IMR-90 (cell line): Measurements from ENCODE around the gene RTEL1. TPM values are rescaled to one million over a fixed set of nuclear protein-coding genes. Genes with fewer than 3 reads are reported as not detected.
A peak's percentile ranks its signal among the peaks of the same experiment; 100 is the strongest.

ENCODE experiments used
- ATAC-seq: fragments of 200-7000 bp; cut with Tn5 transposase; 2 replicates; pipeline ENCODE4 v1.9.1; 2020; ENCODE audit warnings: low read depth, mild to moderate bottlenecking, moderate library complexity
- BruUV-seq: library from RNA; stranded (reverse); fragments of 400-500 nt; replicated peaks from 2 replicates; lab custom pipeline; 2021; lab: Mats Ljungman, UMichigan
- CTCF ChIA-PET: fragments of 300-600 bp; formaldehyde crosslinking; extraction: SDS; loops from one replicate; lab custom pipeline; 2021; ENCODE audit warnings: antibody characterized with exemption; lab: Yijun Ruan, JAX
- POLR2A ChIA-PET: fragments of 300-600 bp; sonication (Branson Sonifier 250); formaldehyde crosslinking; loops from one replicate; lab custom pipeline; 2022; ENCODE audit warnings: antibody characterized with exemption; ENCODE audit not compliant: unreplicated experiment; lab: Charles Lee
- DNase-seq: peaks from one replicate; pipeline ENCODE4 v3.0.0; 2013
- H2AFZ ChIP-seq: replicated peaks from 2 replicates; pipeline ENCODE3; 2013; ENCODE audit warnings: low read length, mild to moderate bottlenecking; ENCODE audit not compliant: poor library complexity
- H2AK5ac ChIP-seq: 2 replicates; pipeline ENCODE4 v1.6.1; 2013; ENCODE audit warnings: low read depth, low read length, inconsistent platforms
- H2AK9ac ChIP-seq: replicated peaks from 2 replicates; pipeline ENCODE3; 2013; ENCODE audit warnings: mild to moderate bottlenecking, low read depth, low read length, moderate library complexity; ENCODE audit not compliant: poor library complexity
- H2BK120ac ChIP-seq: 2 replicates; pipeline ENCODE4 v1.6.1; 2013; ENCODE audit warnings: low read depth, low read length, inconsistent platforms
- H2BK15ac ChIP-seq: 3 replicates; pipeline ENCODE4 v1.6.1; 2013; ENCODE audit warnings: low read depth, low read length, inconsistent platforms
- H2BK20ac ChIP-seq: 2 replicates; pipeline ENCODE4 v1.6.1; 2013; ENCODE audit warnings: low read depth, mild to moderate bottlenecking, inconsistent platforms, low read length, moderate library complexity
- H2BK5ac ChIP-seq: 2 replicates; pipeline ENCODE4 v1.6.1; 2013; ENCODE audit warnings: mild to moderate bottlenecking, low read depth, low read length, inconsistent platforms; ENCODE audit not compliant: poor library complexity, severe bottlenecking
- H3K14ac ChIP-seq: replicated peaks from 2 replicates; pipeline ENCODE4 v1.6.1; 2013; ENCODE audit warnings: low read depth, low read length, inconsistent platforms
- H3K18ac ChIP-seq: 2 replicates; pipeline ENCODE4 v1.6.1; 2013; ENCODE audit warnings: low read depth, low read length, control low read depth
- H3K23ac ChIP-seq: 2 replicates; pipeline ENCODE4 v1.6.1; 2013; ENCODE audit warnings: low read depth, low read length, inconsistent platforms
- H3K27ac ChIP-seq: 2 replicates; pipeline ENCODE4 v1.5.1; 2013; ENCODE audit warnings: mild to moderate bottlenecking, control low read depth, low read length; ENCODE audit not compliant: insufficient read depth
- H3K27me3 ChIP-seq: 2 replicates; pipeline ENCODE4 v1.6.1; 2013; ENCODE audit warnings: low read length; ENCODE audit not compliant: control insufficient read depth, insufficient read depth
- H3K36me3 ChIP-seq: 2 replicates; pipeline ENCODE4 v1.6.1; 2013; ENCODE audit warnings: low read length, mixed read lengths; ENCODE audit not compliant: control insufficient read depth, insufficient read depth
- H3K4ac ChIP-seq: 2 replicates; pipeline ENCODE4 v1.6.1; 2013; ENCODE audit warnings: low read depth, low read length, inconsistent platforms
- H3K4me1 ChIP-seq: 2 replicates; pipeline ENCODE4 v1.6.1; 2013; ENCODE audit warnings: low read length, mixed read lengths; ENCODE audit not compliant: control insufficient read depth, insufficient read depth
- H3K4me2 ChIP-seq: 2 replicates; pipeline ENCODE4 v1.6.1; 2013; ENCODE audit warnings: low read depth, mild to moderate bottlenecking, control low read depth, low read length, moderate library complexity
- H3K4me3 ChIP-seq: 2 replicates; pipeline ENCODE4 v1.5.1; 2013; ENCODE audit warnings: low read depth, mild to moderate bottlenecking, control low read depth, low read length, moderate library complexity; ENCODE audit not compliant: insufficient read depth
- H3K56ac ChIP-seq: 2 replicates; pipeline ENCODE4 v1.6.1; 2013; ENCODE audit warnings: low read length, inconsistent platforms; ENCODE audit not compliant: insufficient read depth; ENCODE audit errors: extremely low read depth
- H3K79me1 ChIP-seq, 2 experiments: 2 replicates each; pipeline ENCODE4 v1.6.1; 2013; ENCODE audit warnings: low read length in 2 of 2, inconsistent platforms in 1 of 2, low read depth in 1 of 2
- H3K9ac ChIP-seq: 2 replicates; pipeline ENCODE4 v1.6.1; 2013; ENCODE audit warnings: low read depth, low read length, control low read depth
- H3K9me1 ChIP-seq: 2 replicates; pipeline ENCODE4 v1.6.1; 2013; ENCODE audit warnings: low read length, inconsistent platforms; ENCODE audit not compliant: insufficient read depth
- H3K9me3 ChIP-seq: 2 replicates; pipeline ENCODE4 v1.6.1; 2013; ENCODE audit warnings: low read length; ENCODE audit not compliant: control insufficient read depth, insufficient read depth
- H4K20me1 ChIP-seq: 2 replicates; pipeline ENCODE4 v1.6.1; 2013; ENCODE audit warnings: low read length, inconsistent platforms; ENCODE audit not compliant: insufficient read depth
- H4K5ac ChIP-seq: 2 replicates; pipeline ENCODE4 v1.6.1; 2013; ENCODE audit warnings: mild to moderate bottlenecking, low read depth, low read length, control low read depth
- H4K8ac ChIP-seq, 2 experiments: 2 replicates each; pipeline ENCODE4 v1.6.1; 2013; ENCODE audit warnings: low read depth in 2 of 2, low read length in 2 of 2, control low read depth in 1 of 2, inconsistent platforms in 1 of 2
- H4K91ac ChIP-seq: 2 replicates; pipeline ENCODE4 v1.6.1; 2013; ENCODE audit warnings: low read depth, low read length, inconsistent platforms; ENCODE audit not compliant: insufficient read depth
- BHLHE40 ChIP-seq: fragments of 150-350 bp; IDR thresholded peaks from 2 replicates; pipeline ENCODE4 v1.6.1; 2016; ENCODE audit warnings: mild to moderate bottlenecking, low read depth, low read length
- MAZ ChIP-seq: IDR thresholded peaks from 2 replicates; pipeline ENCODE4 v1.6.1; 2012; ENCODE audit warnings: low read depth, mild to moderate bottlenecking, low read length, improper control_type of control experiment, moderate library complexity, borderline replicate concordance
- MXI1 ChIP-seq: IDR thresholded peaks from 2 replicates; pipeline ENCODE4 v1.6.1; 2012; ENCODE audit warnings: low read depth, mild to moderate bottlenecking, low read length, moderate library complexity, borderline replicate concordance
- NFE2L2 ChIP-seq: fragments of 150-350 bp; IDR thresholded peaks from 2 replicates; pipeline ENCODE4 v1.6.1; 2016; ENCODE audit warnings: low read depth, mild to moderate bottlenecking, low read length
- POLR2A ChIP-seq: IDR thresholded peaks from 2 replicates; pipeline ENCODE4 v1.6.1; 2012; ENCODE audit warnings: mild to moderate bottlenecking, low read depth, low read length
- RCOR1 ChIP-seq: IDR thresholded peaks from 2 replicates; pipeline ENCODE4 v1.6.1; 2012; ENCODE audit warnings: mild to moderate bottlenecking, low read length, improper control_type of control experiment; ENCODE audit not compliant: insufficient replicate concordance
- SMC3 ChIP-seq: fragments of 150-350 bp; IDR thresholded peaks from 2 replicates; pipeline ENCODE4 v1.6.1; 2016; ENCODE audit warnings: low read depth, mild to moderate bottlenecking, antibody characterized with exemption, low read length, moderate library complexity
- WGBS, 2 experiments: methylation state at CpG; one replicate each; pipeline versions ENCODE4 v1.1.5 to v1.1.7; 2013; ENCODE audit warnings: missing lambda C conversion rate in 2 of 2; ENCODE audit not compliant: insufficient read length in 1 of 2; ENCODE audit errors: extremely low coverage in 2 of 2; 5-methylcytosine and 5-hydroxymethylcytosine counted together
- dilution Hi-C: fragments of 300-500 bp; cut with HindIII; formaldehyde crosslinking; loops from one replicate; pipeline ENCODE4 v1.14.3; 2018; ENCODE audit warnings: low sequenced_read_pairs; ENCODE audit not compliant: unreplicated experiment
- in situ Hi-C: fragments of 300-500 bp; cut with MboI; formaldehyde crosslinking; loops from 3 replicates; pipeline ENCODE4 v1.14.3; 2019; ENCODE audit warnings: low sequenced_read_pairs, inconsistent platforms, mixed read lengths
- intact Hi-C: fragments of 100-400 bp; cut with micrococcal nuclease; formaldehyde crosslinking; loops from 2 replicates; pipeline ENCODE4 v1.10.0; 2022
- polyA plus RNA-seq, 3 experiments: library from polyadenylated mRNA; depleted of rRNA; stranded (reverse); fragments of >200 nt; gene quantifications; 2 replicates each; pipeline ENCODE4 v1.2.3, GENCODE V29; 2012; ENCODE audit warnings: low replicate concordance in 1 of 3
- total RNA-seq: library from RNA; depleted of rRNA; stranded (reverse); fragments of >200 nt; gene quantifications from 2 replicates; pipeline ENCODE4 v1.2.3, GENCODE V29; 2012

RTEL1 gene
- total and polyA plus RNA-seq, 2 of the 4 experiments (the other 2 are of a cell fraction), result 14.7 to 18.8 TPM

DNA sequence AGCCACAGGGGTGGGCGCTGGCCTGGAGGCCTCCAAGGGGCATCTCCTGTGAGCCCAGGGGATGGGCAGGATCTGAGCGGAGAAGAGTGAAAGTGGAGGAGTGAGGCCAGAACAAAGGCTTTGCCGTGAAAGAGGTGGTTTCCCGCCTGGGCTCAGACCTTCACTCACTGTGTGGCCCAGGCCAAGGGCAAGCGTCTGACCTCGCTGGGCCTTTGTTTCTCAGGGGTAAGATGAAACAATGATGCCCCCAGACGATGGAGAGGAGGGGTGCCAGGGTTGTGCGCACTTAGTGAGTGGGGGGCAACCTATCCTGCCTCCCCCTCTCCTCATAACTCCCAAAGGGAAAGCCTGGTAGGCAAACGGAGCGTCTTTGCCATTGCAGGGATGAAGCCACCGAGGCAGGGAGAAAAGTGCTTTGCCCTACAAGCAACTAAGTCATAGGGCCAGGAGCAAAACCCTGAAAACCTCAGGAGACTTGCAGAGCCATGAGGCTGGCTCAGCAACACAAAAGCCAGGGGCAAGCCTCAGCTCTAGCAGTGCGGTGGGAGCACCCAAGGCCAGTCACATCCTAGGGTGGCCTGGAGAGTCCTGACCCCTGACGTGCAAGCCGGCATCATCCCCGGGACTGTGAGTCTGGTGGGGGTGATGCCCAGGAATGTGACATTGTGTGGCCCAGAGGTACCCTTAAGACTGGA is 4.0 kb upstream of the RTEL1 start:
- Histone ChIP-seq H2AK5ac (peak overlapping the region; percentile 35; the same call in 1 of the 2 replicates), H3K4me1 (peaks cover 13% of the 10 kb centered on the region), H3K4ac (peak overlapping the region; percentile 80), H4K91ac (peak overlapping the region; percentile 50; the same call in 1 of the 2 replicates), H3K9me1 (0 out of 2 replicates have a peak, but pooled peaks cover 9% of the 10 kb centered on the region), H2AFZ (peak overlapping the region; percentile 81), H2BK120ac (no peak overlapping the region), H2BK20ac (no peak overlapping the region), H3K4me3 (peak overlapping the region; percentile 53), H4K5ac (no peak overlapping the region), H3K27ac (no peak overlapping the region), H3K18ac (no peak overlapping the region), H3K9me3 (no peaks in the 10 kb centered on the region), H2AK9ac (peak overlapping the region; percentile 73), H3K4me2 (peak overlapping the region; percentile 81; the same call in 1 of the 2 replicates), H4K20me1 (peaks cover 12% of the 10 kb centered on the region), H4K8ac (peak overlapping the region; percentile 31 to 89; a peak in 1 of 4 replicates), H3K36me3 (no peaks in the 10 kb centered on the region), H2BK5ac (no peak overlapping the region), H3K14ac (no peak overlapping the region), H3K9ac (no peak overlapping the region), H3K23ac (no peak overlapping the region), H3K56ac (no peak overlapping the region), H2BK15ac (no peak overlapping the region), H3K79me1 (peaks cover 6 to 21% of the 10 kb centered on the region in 2 experiments; a peak in 3 of 4 replicates), H3K27me3 (no peaks in the 10 kb centered on the region)
- intact Hi-C loops (loop anchor here (10.0 kb wide), 1 partner anchor 119 kb away; the partner anchor contains the start of gene PTK6), in situ Hi-C loops (no loop called here), dilution Hi-C loops (no loop called here)
- BruUV-seq, result no TSS peak
- ATAC-seq (no peak), DNase-seq (no peak)
- TF ChIP-seq MAZ (no peak), POLR2A (no peak), SMC3 (no peak), NFE2L2 (no peak), MXI1 (no peak), RCOR1 (no peak), BHLHE40 (no peak)
- WGBS, 2 experiments, result 80% methylated on average over 2 of the region's 15 CpGs; no CpG with 5 or more reads in 1 of the 2 experiments
- ChIA-PET POLR2A (no interaction called here), CTCF (interaction anchor here (0.6 kb wide), 1 partner anchor 29 kb away, joined by 3 read pairs; no protein-coding TSS in a partner anchor)
